Activated CD4-positive, alpha-beta T cell treated with anti-CD3 and anti-CD28 coated beads, Interleukin-2, amount 10 ng/mL, durations not matched to agents 24 days and 14 days (primary cell): ENCODE measurements around the gene ZC3H4. TPM values are rescaled to one million over a fixed set of nuclear protein-coding genes. Genes with fewer than 3 reads are reported as not detected.

ENCODE experiments used
- DNase-seq: peaks from one replicate; pipeline ENCODE4 v3.0.0; 2022
- H3K27ac Mint-ChIP-seq: one replicate; pipeline ENCODE4 v1.8.0; 2022; ENCODE audit warnings: mild to moderate bottlenecking, mixed read lengths
- H3K27me3 Mint-ChIP-seq: one replicate; pipeline ENCODE4 v1.8.0; 2022; ENCODE audit warnings: mixed read lengths
- H3K36me3 Mint-ChIP-seq: one replicate; pipeline ENCODE4 v1.8.0; 2022; ENCODE audit warnings: low read depth, mild to moderate bottlenecking, mixed read lengths
- H3K4me1 Mint-ChIP-seq: one replicate; pipeline ENCODE4 v1.8.0; 2021; ENCODE audit warnings: mixed read lengths
- H3K4me3 Mint-ChIP-seq: one replicate; pipeline ENCODE4 v1.8.0; 2022; ENCODE audit warnings: mild to moderate bottlenecking, moderate library complexity, mixed read lengths
- H3K9me3 Mint-ChIP-seq: one replicate; pipeline ENCODE4 v1.8.0; 2021; ENCODE audit warnings: mixed read lengths
- intact Hi-C: fragments of 100-400 bp; cut with micrococcal nuclease; formaldehyde crosslinking; loops from one replicate; pipeline ENCODE4 v1.15.1; 2023
- total RNA-seq: library from RNA; stranded (reverse); gene quantifications from 2 replicates; pipeline ENCODE4 v1.2.3, GENCODE V29; 2022

The ZC3H4 gene
- 97.3 and 103 TPM in 2 replicates for total RNA-seq

DNA sequence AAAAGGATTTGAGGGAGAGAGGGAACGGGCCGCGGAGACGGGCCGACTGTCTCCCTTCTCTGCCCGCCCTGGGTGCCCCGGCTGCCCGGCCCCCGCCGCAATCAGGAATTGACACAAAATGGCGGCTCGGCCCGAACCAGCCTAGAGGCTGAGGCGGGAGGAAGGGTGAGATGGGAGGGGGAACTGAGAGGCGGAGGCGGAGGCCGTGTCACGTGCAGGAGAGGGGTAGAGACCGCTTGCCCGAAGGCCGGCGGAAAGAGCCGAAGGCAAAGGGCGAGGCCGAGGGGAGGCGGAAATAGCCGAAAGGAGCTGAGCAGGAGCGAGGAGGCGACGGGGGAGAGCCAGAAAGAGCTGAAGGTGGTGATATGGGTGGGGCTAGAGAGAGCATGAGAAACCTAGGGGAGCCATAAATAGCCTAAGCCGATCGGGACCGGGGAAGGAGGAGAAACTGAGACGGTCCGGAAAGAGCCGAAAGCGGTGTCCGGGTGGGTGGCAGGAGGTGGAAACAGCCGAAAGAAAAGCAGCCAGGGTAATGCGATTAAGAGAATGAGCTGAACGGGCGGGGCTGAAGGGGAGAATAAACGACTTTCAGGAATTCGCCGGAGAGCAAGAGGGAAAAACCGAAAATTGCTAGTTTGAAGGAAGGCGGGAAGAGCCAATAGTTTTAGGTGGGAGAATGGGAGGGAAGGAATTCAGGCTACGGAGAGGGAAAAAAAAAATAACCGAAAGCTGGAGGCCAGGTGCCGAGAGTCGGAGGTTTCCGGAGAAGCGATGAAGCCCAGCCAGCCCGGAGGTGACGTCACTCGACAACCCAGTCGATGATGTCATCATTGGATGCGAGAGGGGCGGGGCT, at the start of gene ZC3H4:
Gene ZC3H4, minus strand, starts transcription at position 780 of the 853 bp plus-strand sequence. CDS start 1,192 bp downstream, outside the sequence.
- Mint-ChIP-seq H3K9me3 (no peaks in the 10 kb centered on the region), H3K27me3 (no peaks in the 10 kb centered on the region), H3K27ac (peak within 1 kb of the TSS; percentile 100), H3K4me3 (peak within 1 kb of the TSS; percentile 96), H3K36me3 (peaks cover 33% of the 10 kb centered on the region), H3K4me1 (peaks cover 31% of the 10 kb centered on the region)
- DNase-seq, result peak; percentile 100
- intact Hi-C loops, result loop anchor here (1.0 to 5.0 kb wide), 8 partner anchors 17 to 511 kb away; partner anchors contain the start of genes CALM3, SAE1 and SLC1A5

DNA sequence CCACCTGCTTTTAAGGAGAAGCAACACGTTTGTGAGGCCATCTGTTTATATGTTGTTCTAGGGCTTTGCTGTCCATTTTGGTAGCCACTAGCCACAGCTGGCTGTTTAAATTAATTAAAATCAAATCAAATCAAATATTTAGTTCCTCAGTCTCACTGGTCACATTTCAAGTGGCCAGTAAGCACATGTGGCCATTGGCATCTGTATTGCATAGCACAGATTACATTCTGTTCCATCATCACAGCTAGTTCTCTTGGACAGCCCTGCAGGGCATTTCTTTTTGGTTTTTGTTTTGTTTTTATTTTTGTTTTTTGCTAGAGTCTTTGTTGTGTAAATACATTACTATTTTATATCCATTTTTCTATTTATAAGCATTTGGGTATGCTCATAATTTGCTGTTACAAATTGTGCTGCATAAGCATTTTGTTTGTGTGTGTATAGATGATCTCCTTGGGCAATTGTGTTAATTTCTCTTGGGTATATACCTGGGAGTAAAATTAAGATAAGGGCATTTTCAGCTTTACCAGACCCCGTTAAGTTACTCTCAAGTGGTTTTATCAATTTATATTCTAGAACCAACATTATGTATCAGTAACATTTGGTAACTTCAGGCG, 48.4 kb upstream of the ZC3H4 start:
- Mint-ChIP-seq H3K4me1 (peaks cover 35% of the 10 kb centered on the region), H3K36me3 (peaks cover 41% of the 10 kb centered on the region), H3K27ac (peak overlapping the region; percentile 48), H3K4me3 (no peak overlapping the region), H3K27me3 (no peaks in the 10 kb centered on the region), H3K9me3 (no peaks in the 10 kb centered on the region)
- intact Hi-C loops, result no loop called here
- no peak for DNase-seq

DNA sequence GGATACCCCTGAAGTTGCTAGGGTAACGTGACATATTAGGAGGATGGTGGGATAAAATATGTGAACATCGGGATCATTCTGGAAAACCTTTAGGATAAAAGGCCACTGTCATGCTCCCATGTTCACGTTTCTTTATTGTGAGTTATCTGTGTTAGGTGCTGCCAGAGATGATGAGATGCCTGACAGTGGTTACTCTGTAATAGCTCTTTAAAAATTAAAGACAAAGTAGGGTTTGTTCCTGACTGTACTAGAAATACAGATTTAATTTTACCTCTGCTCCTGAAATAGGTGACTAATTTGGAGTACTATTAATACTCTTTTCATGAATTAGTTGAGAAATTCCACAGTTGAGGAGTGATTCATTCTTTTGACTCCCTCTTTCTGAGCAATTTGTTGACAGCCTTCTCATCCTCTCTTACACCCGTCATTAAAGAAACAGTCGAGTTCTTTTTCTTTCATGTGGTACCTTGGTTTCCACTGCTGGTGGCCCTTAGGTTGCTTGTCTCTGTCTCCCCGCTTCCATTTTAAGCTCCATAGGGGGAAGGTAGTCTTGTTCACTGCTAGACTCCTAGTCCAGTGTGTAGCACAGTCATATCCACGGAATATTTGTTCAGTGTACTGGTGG, 45.4 kb upstream of the ZC3H4 start:
- Mint-ChIP-seq H3K27ac (peak overlapping the region; percentile 93), H3K4me3 (peak overlapping the region; percentile 80), H3K27me3 (no peaks in the 10 kb centered on the region), H3K36me3 (peaks cover 51% of the 10 kb centered on the region), H3K9me3 (no peaks in the 10 kb centered on the region), H3K4me1 (peaks cover 41% of the 10 kb centered on the region)
- intact Hi-C loops, result loop anchor here (1.0 to 2.0 kb wide), 5 partner anchors 17 to 85 kb away; no protein-coding TSS in a partner anchor
- DNase-seq, result peak; percentile 84

DNA sequence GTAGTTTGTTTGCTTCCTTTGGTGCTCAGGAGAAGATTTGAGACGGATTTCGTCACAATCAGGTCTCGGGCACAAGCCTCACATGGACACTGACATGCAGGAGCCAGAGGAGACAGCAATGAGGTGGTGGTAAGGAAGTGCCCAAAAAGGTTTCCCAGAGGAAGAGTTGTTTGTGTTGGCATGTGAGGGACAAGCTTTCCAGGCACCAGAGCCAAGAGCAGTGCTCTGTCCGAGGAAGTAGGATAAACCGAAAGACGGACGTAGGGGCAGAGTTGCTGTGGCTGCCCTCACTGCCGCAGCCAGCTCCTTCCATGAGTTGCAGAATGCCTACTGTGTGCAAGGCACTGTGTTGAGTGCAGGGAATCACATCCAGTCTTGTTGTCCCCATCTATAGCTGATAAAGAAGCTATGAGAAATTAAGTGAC, 44.8 kb upstream of the ZC3H4 start:
- Mint-ChIP-seq H3K27me3 (no peaks in the 10 kb centered on the region), H3K27ac (peak overlapping the region; percentile 93), H3K4me1 (peaks cover 41% of the 10 kb centered on the region), H3K9me3 (no peaks in the 10 kb centered on the region), H3K4me3 (peak overlapping the region; percentile 80), H3K36me3 (peaks cover 53% of the 10 kb centered on the region)
- DNase-seq, result peak; percentile 61
- intact Hi-C loops, result loop anchor here (1.0 to 2.0 kb wide), 2 partner anchors 68 to 86 kb away; no protein-coding TSS in a partner anchor

DNA sequence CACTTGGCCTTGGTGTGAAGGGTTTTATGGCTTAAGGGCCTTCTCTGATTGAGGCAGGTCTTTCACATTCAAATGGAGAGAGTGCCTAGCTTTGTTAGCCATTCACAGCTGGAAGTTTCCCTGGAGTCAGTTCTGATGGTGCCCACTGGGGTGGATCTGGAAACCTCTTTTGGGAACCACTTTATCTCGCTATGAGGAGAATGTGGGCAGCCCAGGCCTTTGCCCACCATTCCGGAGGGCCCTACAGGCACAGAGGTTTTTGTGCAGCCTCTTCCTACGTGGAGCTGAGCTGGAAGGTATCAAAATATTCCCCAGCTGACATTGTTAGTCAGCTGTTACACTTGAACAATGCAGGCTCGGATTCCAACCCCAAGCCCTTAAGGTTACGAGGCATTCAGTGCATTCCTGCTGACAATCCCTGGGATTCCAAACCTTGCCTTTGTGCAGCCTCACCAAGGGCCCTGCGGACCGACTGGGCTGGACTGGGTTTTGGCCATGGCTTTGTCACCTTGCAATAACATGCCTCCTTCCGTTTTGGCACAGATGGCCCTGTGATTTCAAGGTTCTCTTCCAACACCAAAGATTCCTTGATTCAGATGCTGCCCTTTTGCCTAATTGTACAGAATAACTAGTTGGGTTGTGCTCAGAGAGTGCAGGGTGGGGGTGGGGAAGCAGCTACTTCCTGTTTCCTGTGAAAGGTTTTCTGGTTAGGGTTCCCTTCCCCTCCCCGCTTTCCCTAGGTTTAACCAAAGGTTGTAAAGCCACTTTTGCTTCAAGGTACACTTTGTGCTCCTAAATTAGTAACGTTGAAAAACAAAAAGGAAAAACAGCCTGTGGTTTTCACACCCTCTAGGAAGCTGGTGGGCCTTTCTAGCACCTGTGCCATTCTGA, 44.1 kb upstream of the ZC3H4 start:
- peaks cover 60% of the 10 kb centered on the region for H3K36me3 Mint-ChIP-seq
- H3K9me3 Mint-ChIP-seq, result no peaks in the 10 kb centered on the region
- no peaks in the 10 kb centered on the region for H3K27me3 Mint-ChIP-seq
- peak overlapping the region; percentile 80 for H3K4me3 Mint-ChIP-seq
- peak; percentile 78 for DNase-seq
- H3K4me1 Mint-ChIP-seq, result peaks cover 46% of the 10 kb centered on the region
- H3K27ac Mint-ChIP-seq, result peak overlapping the region; percentile 93
- intact Hi-C loops, result loop anchor here (1.0 to 2.0 kb wide), 2 partner anchors 69 to 87 kb away; no protein-coding TSS in a partner anchor

DNA sequence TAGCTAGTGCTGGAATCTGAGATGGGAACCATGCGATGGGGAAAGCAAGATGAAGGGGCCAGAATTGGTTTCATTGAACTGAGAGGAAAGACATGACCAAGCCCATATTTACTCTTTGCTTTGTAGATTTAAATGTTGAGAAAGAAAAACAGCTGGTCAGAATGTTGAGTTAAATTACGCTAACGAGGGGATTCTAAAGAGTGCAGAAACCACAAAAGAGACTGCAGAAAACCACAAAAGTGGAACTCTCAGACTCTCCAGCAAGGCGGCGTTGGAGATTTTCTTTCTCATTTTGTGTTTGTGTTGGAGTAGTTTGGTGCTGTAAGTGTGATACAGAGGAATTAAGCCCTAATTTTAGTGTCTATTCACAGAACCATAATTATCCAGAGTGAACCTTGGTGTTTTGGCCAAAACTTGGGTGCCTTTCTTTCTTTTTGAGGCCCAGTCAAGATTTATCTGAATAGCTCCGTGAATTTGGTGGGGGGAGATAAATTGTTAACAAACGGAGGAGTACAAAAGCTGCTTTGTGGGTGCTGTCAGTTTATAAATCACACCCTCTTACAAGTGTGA, 43.4 kb upstream of the ZC3H4 start:
- Mint-ChIP-seq H3K36me3 (peaks cover 64% of the 10 kb centered on the region), H3K27me3 (no peaks in the 10 kb centered on the region), H3K4me3 (peak overlapping the region; percentile 80), H3K9me3 (no peaks in the 10 kb centered on the region), H3K4me1 (peaks cover 49% of the 10 kb centered on the region), H3K27ac (peak overlapping the region; percentile 79)
- DNase-seq, result peak; percentile 77
- intact Hi-C loops, result no loop called here

DNA sequence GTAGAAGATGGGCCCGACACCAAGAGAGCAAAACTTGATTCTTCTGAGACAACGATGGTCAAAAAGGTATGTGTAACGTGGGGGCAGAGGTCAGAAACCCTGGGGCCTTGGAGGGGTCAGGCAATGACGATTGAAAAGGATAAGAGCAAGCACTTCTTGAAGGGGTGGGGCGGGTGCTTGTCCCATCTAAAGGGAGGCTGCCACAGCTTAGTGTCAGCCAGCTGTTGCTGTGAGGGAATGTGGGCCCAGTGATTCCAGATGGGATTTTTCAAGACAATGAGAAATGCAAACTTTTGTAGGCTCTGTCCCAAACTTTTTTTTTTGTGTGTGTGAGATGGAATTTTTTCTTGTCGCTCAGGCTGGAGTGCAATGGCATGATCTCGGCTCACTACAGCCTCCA, 41.6 kb upstream of the ZC3H4 start:
- Mint-ChIP-seq H3K4me3 (peak overlapping the region; percentile 5), H3K9me3 (no peaks in the 10 kb centered on the region), H3K4me1 (peaks cover 53% of the 10 kb centered on the region), H3K27ac (no peak overlapping the region), H3K36me3 (peaks cover 71% of the 10 kb centered on the region), H3K27me3 (no peaks in the 10 kb centered on the region)
- no peak for DNase-seq
- intact Hi-C loops, result no loop called here

DNA sequence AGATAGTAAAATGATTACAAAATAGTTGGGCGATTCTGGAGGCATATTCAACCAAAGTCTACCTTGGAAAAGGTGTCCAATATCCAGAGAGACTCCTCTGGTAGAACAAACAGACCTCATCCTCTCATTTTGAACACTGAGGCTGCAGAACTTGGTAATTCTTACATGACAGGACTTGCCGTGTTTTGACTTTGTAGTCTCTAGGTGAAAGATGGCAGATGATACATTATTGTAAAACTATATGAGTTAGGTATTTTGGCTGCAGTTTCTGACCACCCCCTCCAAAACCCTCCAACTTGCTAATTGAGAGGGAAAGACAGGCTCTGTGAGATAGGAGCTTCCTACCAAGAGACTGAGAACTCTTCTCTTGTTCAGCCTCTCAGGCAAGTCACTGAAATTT, 39.7 kb upstream of the ZC3H4 start:
- DNase-seq, result no peak
- no peaks in the 10 kb centered on the region for H3K9me3 Mint-ChIP-seq
- H3K27me3 Mint-ChIP-seq, result no peaks in the 10 kb centered on the region
- peaks cover 51% of the 10 kb centered on the region for H3K4me1 Mint-ChIP-seq
- H3K27ac Mint-ChIP-seq, result no peak overlapping the region
- H3K36me3 Mint-ChIP-seq, result peaks cover 70% of the 10 kb centered on the region
- no peak overlapping the region for H3K4me3 Mint-ChIP-seq
- intact Hi-C loops, result no loop called here

DNA sequence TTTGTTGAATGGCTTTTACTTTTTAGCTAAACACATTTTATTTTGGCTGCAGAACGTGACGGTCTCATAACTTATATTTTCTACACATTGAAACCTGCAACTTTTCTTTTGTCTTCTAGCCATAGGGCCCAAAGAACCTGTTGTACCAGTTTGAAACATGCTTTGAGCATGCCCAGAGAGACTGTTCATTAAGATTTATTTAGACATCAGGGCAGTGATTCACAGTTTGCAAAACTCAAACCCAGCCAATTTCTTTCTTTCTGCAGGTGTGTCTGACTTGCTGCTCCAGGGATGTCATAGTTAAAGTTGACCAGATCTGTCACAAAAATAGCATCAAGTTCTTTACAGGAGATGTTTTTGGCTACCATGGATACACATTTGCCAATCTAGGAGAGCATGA, 39.1 kb upstream of the ZC3H4 start:
- Mint-ChIP-seq H3K36me3 (peaks cover 70% of the 10 kb centered on the region), H3K4me1 (peaks cover 48% of the 10 kb centered on the region), H3K9me3 (no peaks in the 10 kb centered on the region), H3K27me3 (no peaks in the 10 kb centered on the region), H3K27ac (peak overlapping the region; percentile 39), H3K4me3 (no peak overlapping the region)
- no peak for DNase-seq
- intact Hi-C loops, result no loop called here

DNA sequence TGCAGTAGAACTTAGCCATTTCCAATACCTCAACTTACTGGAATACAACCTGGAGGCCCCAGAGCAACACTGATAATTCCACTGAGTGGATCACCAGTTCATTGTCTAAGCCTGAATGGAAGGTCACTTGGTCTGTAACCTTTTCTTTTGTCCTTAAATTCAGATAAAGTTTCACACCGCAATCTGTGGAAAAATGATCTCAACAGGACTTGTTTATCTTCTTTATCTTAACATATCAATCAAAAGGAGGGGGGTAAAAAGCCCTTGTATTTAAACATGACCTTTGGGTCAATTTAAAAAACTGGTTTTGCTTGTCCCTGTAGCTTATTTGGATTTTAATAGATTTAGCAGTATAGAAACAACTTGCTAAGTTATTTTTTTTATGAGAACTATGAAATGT, 38.6 kb upstream of the ZC3H4 start:
- no peak for DNase-seq
- peaks cover 45% of the 10 kb centered on the region for H3K4me1 Mint-ChIP-seq
- no peaks in the 10 kb centered on the region for H3K27me3 Mint-ChIP-seq
- intact Hi-C loops, result no loop called here
- H3K27ac Mint-ChIP-seq, result no peak overlapping the region
- H3K36me3 Mint-ChIP-seq, result peaks cover 69% of the 10 kb centered on the region
- no peak overlapping the region for H3K4me3 Mint-ChIP-seq
- no peaks in the 10 kb centered on the region for H3K9me3 Mint-ChIP-seq

DNA sequence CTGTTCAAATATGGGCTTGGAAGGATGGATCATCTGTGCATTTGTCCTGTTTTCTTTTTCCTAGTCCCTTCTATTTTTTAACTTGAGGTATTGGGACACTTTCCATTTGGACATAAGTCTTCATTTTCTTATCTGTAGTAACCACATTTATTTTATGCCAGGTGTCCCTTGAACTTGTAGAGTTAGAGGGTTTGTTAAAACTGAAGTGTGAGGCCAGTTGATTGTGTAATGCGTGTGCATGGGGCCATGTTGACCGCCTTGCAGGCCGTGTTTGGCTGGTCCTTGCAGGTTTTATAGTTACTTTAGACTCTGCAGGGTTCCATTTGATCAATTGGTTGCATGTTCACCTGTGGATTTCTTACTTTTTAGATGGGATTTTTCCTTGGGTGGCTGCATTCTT, 38.1 kb upstream of the ZC3H4 start:
- H3K9me3 Mint-ChIP-seq, result no peaks in the 10 kb centered on the region
- DNase-seq, result no peak
- intact Hi-C loops, result no loop called here
- H3K27me3 Mint-ChIP-seq, result no peaks in the 10 kb centered on the region
- H3K36me3 Mint-ChIP-seq, result peaks cover 68% of the 10 kb centered on the region
- peaks cover 43% of the 10 kb centered on the region for H3K4me1 Mint-ChIP-seq
- no peak overlapping the region for H3K4me3 Mint-ChIP-seq
- no peak overlapping the region for H3K27ac Mint-ChIP-seq

DNA sequence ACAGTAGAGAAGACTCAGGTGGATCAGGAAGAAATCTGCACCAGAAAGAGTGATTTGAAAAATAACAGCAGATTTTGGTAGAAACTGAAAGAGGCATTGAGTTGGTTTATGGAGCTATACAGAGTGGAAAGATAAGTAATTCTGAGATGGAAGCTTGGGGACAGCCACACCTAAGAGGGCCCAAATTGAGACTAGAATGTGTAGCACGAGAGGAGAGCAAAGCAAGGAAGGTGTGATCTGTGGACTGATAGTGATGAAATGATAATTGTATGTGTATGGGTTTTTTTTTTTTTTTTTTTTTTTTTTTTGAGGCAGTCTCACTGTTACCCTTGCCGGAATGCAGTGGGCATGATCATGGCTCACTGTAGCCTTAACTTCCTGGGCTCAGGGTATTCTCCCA, 33.3 kb upstream of the ZC3H4 start:
- no peaks in the 10 kb centered on the region for H3K9me3 Mint-ChIP-seq
- DNase-seq, result no peak
- intact Hi-C loops, result loop anchor here (5.0 kb wide), 1 partner anchor 35 kb away; no protein-coding TSS in a partner anchor
- peaks cover 52% of the 10 kb centered on the region for H3K4me1 Mint-ChIP-seq
- peak overlapping the region; percentile 62 for H3K4me3 Mint-ChIP-seq
- peak overlapping the region; percentile 76 for H3K27ac Mint-ChIP-seq
- peaks cover 65% of the 10 kb centered on the region for H3K36me3 Mint-ChIP-seq
- no peaks in the 10 kb centered on the region for H3K27me3 Mint-ChIP-seq
